ENCODE measurements around the gene SORT1.
A peak's percentile ranks its signal among the peaks of the same experiment; 100 is the strongest.

SORT1 gene

DNA sequence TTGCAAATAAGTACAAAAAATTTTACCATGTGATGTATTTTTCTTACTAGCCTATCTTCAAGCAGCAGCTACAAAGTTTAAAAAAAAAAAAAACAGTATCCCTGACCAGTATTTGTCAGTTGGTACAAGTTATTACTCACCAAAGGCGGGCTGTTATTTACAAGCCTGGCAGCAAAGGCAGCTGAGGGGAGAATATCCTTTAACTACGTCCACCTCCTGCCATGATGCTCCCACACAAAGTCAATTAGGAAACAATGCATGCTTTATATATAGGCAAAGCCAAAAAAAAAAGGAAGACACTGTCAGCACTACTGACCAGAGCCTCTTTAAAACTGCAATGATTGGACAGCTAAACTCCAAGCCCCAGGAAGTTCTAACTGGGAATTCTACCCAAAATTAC, 14.8 kb upstream of the SORT1 start:
- FAIRE-seq (no peak), DNase-seq (ENCODE audit: insufficient read length, low spot score) (no peak)
- TF ChIP-seq, protein P1, sequence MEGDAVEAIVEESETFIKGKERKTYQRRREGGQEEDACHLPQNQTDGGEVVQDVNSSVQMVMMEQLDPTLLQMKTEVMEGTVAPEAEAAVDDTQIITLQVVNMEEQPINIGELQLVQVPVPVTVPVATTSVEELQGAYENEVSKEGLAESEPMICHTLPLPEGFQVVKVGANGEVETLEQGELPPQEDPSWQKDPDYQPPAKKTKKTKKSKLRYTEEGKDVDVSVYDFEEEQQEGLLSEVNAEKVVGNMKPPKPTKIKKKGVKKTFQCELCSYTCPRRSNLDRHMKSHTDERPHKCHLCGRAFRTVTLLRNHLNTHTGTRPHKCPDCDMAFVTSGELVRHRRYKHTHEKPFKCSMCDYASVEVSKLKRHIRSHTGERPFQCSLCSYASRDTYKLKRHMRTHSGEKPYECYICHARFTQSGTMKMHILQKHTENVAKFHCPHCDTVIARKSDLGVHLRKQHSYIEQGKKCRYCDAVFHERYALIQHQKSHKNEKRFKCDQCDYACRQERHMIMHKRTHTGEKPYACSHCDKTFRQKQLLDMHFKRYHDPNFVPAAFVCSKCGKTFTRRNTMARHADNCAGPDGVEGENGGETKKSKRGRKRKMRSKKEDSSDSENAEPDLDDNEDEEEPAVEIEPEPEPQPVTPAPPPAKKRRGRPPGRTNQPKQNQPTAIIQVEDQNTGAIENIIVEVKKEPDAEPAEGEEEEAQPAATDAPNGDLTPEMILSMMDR (IDR thresholded peaks at IDR 0.05; ENCODE audit: insufficient read depth, missing control alignments) = no peak

DNA sequence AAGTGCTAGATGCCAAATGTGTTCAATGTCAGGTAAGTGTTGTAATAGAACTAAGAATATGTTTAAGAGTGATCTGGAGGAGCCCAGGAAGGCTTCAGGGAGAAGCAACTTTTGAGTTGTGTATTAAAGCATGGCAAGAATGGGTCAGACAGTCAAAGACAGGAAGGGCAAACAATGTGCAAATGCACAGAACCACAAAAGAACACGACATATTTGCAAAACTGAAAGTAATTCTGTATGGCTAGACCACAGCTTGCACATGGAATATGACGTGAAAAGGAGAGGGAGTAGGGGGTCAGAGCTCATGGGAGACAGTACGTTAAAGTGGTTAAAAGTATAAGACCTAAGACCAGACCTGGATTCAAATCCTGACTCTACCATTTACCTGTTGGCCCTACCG, 7.1 kb upstream of the SORT1 start:
- TF ChIP-seq, protein P1 (IDR thresholded peaks at IDR 0.05; ENCODE audit: insufficient read depth, missing control alignments) = no peak
- DNase-seq (ENCODE audit: insufficient read length, low spot score) (no peak), FAIRE-seq (no peak)

DNA sequence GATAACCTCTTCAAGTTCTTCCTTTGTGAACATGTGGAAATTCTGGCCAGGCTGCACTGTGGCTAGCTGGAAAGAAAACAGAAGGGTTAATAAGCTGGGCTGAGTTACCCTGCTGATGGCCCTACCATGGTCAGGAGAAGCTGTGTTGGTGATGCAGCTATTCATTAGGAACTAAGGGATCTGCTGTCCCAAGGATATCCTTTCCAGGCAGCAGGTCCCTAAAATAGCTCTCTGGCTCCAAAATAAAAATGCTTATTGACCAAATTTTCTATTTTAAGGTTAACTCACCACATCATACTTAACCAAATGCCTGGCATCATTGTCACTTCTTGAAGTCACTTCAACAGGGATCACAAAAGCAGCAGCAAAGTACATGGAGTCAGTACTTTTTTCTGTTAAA, 4.3 kb upstream of the SORT1 start:
- DNase-seq (ENCODE audit: insufficient read length, low spot score) (no peak), FAIRE-seq (no peak)
- TF ChIP-seq, protein P1 (IDR thresholded peaks at IDR 0.05; ENCODE audit: insufficient read depth, missing control alignments) = no peak

DNA sequence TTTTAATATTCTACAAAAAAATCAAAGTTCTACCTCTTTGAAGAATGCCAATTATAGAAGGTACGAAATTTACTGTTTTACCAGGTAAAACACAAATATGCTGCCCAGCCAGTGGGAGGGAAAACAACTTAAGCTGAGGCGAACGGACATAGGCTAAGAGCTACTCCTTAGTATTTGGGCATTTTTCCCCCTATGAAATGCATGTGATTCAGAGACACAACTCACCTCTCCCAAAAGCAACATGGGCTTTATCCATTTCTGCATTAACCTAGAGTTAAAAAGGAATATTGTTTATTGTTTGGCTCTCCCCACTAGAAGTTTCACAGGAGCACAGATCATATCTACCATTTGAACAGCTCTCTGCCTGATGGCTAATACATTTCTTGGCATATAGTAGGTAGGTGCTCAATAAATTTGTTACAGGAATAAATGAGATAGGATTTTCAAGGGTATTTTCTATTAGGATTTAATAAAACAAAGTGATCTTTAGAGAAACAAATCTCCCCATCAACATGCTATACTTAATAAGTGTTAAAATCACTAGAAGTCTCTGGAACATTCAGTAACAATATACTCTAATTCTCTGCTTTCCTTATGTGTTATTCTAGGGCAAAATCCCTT, 2.4 kb upstream of the SORT1 start:
- DNase-seq (ENCODE audit: insufficient read length, low spot score) (no peak), FAIRE-seq (no peak)

DNA sequence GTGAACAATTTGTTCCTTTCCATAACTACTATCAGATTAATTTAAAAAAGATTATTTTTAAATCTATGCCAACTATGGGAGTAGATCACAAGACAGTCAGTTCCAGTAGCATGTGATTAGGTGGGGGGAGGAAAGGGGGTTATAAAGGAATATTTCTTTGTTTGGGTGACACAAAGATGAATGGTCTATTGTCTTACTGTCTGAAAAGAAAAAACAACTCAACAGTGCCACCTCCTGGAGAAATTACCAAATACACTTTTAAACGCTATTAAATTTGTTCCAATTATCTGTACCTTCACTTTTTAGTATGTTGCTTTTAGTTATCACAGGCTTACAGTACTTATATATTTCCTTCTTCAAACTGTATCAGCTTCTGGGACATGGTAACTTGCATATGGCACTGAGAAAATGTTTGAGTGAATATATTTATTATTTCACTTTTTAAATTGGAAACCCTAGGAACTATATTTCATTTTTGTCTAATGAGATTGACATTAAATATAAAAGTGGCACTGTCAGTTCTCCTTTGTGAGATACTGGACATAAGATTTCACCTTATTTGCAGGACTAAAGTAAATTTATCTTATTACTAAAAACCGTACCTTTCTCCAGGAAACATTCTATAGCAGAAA, 1.7 kb upstream of the SORT1 start:
- TF ChIP-seq, protein P1 (IDR thresholded peaks at IDR 0.05; ENCODE audit: insufficient read depth, missing control alignments) = peak; percentile 70
- no peak for DNase-seq (ENCODE audit: insufficient read length, low spot score)
- FAIRE-seq = peak; percentile 77

More for the DNA sequence above, 2.4 kb upstream of the SORT1 start:
- TF ChIP-seq, protein P1 (IDR thresholded peaks at IDR 0.05; ENCODE audit: insufficient read depth, missing control alignments) = no peak

DNA sequence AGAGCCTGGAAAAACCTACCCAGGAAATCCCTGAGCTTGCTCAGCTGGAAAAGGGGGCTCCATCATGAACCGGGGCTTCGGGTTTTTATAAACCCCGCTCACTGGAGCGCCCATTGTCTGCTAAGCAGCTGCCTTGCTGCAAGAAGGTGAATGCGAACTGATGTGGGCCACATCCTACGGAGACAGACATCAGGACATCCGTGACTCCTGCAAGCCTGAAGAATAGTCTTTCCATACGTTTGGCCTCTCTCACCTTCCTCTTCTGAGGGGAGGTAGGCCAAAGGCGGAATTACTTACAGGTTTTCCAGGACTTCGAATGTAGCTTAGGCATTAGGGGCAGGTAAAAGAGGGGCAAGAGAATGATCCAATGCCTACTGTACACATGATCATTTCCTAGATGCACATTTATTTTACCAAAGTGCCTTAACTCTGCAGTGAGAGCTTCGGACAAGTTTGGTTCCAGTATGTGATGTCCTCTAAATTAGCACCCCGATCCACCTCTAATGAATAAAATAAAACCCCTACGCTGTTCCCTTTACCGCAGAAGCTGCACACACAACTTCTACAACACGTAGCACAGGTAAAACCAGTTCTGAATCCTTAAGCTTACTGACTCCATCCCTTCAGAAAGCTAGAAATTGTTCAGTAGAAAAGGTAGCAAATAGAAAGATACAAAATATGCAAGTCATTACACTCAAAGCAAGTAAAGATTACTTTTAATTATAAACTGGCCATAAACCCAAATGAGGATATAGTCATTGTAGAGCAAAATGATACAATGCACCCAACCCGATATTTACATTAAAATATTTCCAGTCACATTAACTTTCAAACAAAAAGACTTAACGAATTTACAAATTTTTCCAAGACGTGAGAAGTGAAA, 866 bp upstream of the SORT1 start:
- FAIRE-seq = no peak
- no peak for DNase-seq (ENCODE audit: insufficient read length, low spot score)
- TF ChIP-seq, protein P1 (IDR thresholded peaks at IDR 0.05; ENCODE audit: insufficient read depth, missing control alignments) = no peak

Data from D721Med (cell line).